Measurements from ENCODE around the gene DLG2.

The DLG2 gene

DNA sequence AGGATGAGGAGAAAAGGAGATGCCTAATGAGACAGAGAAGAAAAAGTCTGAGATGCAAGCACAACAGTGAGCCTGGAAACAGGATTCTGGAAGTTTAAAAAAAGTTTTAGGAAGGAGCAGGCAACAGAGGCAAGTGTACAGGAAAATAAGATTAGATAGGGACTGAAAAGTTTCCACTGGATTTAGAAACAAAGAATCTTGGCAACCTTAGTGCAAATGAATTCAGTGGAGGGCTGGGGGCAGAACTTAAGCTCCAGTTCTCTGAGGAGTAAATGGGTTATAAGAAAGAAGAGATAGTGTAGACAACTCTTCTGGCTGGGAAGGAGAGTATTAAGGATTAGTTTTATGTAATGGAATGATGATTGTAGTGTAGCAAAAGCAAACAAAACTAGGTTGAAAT is 1712.1 kb downstream of the DLG2 start:
- no peak overlapping the region for H3K27ac ChIP-seq
- no peak overlapping the region for H3K4me3 ChIP-seq

DNA sequence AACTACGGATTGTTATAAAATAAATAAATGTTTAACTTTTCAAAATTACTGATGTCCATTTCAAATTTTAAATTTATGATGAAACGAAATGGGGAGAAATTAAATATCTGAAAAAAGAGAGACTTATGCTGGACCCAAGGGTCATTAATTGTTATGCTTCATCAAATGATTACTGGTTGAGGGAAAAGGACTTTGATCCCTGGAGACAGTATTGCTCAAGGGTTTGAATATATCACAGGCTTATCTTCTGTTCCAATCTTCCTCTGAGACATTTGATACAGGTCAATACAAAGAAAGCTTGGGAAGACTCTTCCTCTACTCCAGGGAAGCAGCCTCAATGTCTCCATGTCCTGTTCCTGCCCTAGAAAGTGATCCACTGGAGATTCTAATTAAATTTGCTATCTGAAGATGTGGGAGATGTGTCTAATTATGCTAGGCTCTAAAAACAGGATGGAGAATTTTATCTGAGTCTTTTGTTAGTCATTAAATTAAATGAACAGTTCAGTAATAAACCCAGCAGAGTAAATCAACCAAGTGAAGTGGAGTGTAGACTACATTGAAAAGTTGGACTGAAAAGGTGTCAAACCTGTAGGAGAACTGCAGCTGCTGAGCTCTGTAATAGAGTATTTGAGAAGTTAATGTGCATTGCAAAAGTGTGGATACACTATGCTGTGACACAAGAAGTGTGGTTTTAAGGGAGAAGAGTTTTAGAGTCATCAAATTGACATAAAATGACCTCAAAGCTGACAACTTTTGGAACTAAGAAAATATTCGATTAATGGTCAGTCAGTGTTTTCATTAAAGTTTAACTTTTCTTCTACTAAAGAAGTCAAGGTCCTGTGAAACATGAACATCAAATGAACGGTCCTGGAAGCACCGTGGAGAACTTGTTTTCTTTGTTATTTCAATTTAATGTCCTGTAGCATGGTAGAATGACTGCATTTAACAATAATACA is 1717.3 kb downstream of the DLG2 start:
- no peak overlapping the region for H3K4me3 ChIP-seq
- H3K27ac ChIP-seq, result no peak overlapping the region

DNA sequence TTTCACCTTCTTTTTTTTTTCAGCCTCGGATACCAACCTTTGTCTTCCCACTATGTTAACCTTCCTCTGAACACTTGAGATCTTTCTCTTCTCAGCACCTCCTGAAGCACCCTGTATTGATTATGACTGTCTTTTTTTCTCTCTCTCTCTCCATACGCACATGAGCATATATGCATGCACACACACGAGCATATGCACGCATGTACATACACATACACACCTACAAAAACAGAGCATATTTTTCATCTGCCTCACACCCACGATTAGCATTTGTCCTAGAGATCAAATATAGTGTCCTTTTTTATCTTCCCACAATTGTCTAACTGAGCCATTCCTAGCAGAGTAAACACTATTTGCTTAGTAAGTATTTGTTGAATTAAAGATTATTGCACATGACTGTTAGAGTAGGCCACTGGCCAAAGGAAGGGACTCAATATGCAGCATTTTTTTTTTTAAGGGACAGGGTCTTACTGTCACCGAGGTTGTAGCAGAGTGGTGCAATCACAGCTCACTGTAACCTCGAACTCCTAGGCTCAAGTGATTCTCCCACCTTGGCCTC is 1718.8 kb downstream of the DLG2 start:
- Histone ChIP-seq H3K27ac (no peak overlapping the region), H3K4me3 (no peak overlapping the region)

DNA sequence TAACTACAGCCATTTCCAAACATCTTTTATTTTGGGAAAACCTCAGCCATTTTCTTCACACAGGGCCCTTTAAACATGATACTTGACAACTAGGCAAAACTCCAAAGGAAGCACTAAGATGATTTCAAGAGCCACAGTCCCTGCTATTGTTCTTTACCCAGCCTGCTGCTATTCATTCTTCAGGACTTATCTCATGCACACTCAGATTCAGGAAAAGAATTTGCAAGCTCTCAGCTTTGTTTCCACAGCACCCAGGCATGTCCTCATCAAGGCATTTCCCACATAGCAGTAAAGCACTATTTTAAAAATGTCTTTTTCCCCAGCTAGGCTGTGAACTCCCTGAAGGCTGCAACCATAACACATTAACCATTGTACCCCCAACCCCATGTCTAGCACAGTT is 1731.6 kb downstream of the DLG2 start:
- Histone ChIP-seq H3K4me3 (no peak overlapping the region), H3K27ac (no peak overlapping the region)

DNA sequence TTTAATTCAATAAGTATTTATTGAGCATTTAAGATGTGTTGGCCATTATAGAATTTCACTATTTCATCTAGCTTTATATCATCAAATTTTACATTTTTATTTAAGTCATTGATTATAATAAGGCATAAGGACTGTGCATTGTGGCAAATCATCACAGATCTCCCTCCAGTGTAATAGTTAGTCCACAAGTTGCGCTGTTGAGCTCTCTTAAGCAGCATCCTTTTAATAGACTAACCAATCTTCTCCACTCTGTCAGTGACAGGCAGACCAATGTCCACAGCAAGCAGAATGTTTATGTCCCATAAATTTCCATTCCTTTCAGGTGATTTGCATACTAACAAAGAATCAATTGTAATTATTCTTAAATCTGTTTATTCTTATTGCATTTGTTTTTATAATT is 1745.7 kb downstream of the DLG2 start:
- Histone ChIP-seq H3K27ac (no peak overlapping the region), H3K4me3 (no peak overlapping the region)

DNA sequence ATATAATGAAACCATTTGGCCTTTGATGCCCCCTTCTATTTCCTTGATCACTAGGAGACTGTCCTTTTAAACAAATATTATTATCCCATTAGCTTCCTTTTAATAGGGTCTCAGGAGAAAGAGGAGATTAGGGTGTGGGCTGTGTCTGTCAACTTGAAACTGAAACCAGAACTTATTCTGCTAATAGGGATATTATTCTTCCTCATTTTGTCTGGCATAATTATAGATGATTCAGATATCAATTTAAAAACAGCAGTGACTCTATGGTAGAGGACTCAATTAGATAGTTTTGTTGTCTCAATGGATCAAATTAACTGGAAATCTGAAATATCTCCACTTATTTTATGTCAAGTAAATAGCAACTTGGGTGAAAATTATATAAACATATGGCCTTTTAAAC is 1756.1 kb downstream of the DLG2 start:
- no peak overlapping the region for H3K27ac ChIP-seq

DNA sequence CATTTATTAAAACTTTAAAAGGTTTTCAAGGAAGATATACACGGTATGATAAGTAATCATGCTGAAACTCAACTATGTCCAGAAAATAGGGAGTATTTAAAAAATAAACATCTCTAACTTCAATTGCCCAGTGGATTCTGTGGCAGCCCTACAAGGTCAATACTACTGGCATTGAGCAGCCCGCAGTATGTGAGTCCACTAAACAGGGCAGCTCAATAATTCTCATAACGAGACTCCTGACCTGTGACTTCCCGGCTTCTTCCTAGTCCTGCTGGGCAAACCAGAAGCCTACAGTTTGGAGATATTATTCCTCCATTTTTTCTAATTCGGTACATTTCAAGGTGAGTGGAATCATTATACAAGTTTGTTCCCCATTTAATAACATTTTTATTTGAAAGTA is 1760.5 kb downstream of the DLG2 start:
- Histone ChIP-seq H3K27ac (no peak overlapping the region), H3K4me3 (no peak overlapping the region)

More for the DNA sequence above, 1756.1 kb downstream of the DLG2 start:
- H3K4me3 ChIP-seq, result no peak overlapping the region

DNA sequence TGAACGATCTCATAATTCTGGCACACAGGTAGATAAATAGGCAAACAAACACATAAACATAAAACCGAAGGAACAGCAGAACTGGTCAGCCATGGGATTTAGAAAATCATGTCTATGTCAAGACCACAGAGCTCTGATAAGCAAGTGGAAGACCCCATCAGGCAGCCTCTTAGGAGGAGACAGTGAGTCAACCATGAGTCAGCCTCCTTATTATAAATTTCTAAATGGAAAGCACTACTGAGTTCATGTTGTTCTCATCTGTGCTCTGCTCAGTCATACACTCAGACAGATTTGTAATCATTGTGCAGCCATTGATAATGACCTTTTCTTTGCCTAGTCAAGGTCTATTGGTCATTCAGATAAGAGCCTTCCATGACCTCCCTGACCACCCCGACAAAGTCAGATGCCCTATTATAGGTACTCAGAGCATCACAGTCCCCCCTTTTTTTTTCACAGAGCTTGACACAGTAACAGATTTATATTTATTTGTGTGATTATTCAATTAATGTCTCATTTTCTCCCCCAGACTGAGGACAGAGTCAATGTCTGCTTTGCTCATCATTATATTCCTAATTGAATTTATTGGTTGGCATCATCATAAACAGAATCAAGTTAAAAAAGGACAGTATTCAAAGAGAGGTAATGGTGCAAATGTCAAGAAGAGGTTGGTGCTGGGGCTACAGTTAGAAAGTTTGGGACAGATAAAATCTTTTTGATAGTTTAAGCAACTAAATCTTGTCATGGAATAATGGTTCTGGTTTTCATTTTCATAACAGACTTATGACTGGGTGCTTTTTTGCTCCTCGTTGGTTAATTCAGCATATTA is 1761.3 kb downstream of the DLG2 start:
- no peak overlapping the region for H3K4me3 ChIP-seq
- no peak overlapping the region for H3K27ac ChIP-seq

DNA sequence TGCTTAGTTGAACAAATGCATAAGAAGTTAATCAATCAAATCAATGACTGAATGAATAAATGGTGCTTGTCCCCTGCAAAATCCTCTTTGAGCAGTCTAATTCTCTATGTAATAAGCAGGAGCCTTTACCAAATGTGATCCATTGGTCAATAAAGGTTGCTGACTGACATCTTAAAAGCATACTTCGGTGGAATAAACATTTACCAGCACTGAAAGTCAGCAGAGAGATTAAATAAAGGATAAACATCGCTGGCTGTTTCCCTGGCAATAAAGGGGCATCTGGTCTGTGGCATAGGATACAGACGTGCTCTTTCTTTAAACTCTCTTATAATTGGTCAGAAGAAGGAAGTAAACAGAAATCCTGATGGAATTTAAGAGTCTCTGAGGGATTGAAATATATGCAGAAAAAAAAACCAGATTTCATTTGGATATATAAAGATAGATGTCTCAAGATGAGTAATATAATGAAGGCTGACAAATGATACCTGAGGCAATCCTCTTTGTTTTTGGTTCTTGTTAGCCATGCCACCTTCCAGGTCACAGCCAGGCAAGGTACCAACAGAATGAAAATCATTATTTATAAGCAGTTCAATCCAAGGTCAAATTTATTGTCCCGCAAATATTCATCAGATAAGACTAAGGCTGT is 1762.6 kb downstream of the DLG2 start:
- H3K4me3 ChIP-seq, result no peak overlapping the region

DNA sequence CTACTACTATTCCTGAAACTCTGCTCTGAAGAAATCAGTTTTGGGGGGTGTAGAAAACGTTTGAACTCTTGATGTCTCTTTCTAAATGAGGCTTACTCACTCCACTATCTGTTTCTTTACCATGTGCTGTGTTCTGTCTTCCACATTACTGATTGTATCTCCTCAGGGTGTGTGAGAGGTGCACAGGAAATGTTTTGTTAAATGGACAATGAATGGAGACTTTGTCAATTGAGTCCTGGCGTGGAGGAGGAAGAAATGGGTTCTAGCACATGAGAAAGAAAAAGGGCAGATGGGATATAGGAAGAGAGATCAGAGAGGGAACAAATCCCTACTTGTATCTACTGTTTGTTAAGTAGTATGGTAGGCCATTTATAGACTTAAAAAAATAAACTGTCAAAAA is 1763.9 kb downstream of the DLG2 start:
- Histone ChIP-seq H3K4me3 (no peak overlapping the region), H3K27ac (no peak overlapping the region)

More for the DNA sequence above, 1762.6 kb downstream of the DLG2 start:
- no peak overlapping the region for H3K27ac ChIP-seq

DNA sequence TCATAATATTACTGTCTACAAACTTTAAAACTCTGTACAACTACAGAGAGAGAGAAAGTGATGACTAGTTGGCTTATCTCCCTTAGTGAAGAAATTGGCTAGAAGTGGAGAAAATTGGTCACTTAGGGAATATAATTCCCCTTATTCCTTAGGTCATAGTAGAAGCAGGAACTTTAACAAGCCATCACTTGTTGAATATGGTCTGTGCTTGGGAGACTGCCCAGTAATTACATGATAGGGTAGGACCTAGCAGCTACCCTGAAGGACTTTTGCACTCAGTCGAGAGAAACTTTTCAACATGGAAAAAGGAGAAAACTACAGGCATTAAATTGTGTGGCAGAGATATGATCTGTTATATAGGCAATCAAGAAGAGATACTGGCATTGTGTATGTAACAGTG is 1764.5 kb downstream of the DLG2 start:
- Histone ChIP-seq H3K4me3 (no peak overlapping the region), H3K27ac (no peak overlapping the region)

DNA sequence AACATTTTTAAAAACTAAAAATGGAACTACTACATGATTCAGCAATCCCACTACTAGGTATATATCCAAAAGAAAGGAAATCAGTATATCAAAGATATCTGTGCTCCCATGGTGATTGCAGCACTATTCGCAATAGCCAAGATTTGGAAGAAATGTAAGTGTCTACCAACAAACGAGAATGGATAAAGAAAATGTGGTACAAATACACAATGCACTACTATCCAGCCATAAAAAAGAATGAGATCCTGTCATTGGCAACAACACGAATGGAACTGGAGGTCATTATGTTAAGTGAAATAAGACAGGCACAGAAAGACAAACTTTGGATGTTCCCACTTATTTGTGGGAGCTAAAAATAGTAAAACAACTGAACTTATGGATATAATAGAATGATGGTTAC is 1765.1 kb downstream of the DLG2 start:
- H3K27ac ChIP-seq, result no peak overlapping the region
- no peak overlapping the region for H3K4me3 ChIP-seq

DNA sequence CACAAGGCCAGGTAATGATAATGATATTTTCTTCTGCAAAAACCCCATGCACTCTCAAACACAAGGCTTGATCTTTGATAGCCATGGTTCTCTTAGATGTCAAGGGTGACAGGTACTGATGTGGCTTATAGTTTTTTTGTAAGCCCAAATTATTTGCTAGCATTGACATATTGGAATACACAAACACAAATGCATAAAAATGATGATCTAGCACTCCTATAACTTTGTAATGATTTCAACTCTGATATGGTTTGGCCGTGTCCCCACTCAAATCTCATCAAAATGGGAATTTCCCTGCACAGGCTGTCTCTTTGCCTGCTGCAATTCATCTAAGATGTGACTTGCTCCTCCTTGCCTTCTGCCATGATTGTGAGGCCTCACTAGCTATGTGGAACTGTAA is 1768.5 kb downstream of the DLG2 start:
- no peak overlapping the region for H3K27ac ChIP-seq
- H3K4me3 ChIP-seq, result no peak overlapping the region

DNA sequence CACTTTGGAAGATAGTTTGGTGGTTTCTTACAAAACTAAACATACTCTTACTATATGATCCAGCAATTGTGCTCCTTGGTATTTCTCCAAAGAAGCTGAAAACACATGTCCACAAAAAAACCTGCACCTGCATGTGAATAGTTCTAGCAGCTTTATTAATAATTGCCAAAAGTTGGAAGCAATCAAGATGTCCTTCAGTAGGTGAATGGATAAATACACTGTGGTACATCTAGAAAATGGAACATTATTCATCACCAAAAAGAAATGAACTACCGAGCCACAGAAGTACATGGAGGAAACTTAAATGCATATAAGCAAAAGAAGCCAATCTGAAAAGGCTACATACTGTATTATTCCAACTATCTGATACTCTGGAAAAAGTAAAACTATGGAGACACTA is 1771.9 kb downstream of the DLG2 start:
- Histone ChIP-seq H3K27ac (no peak overlapping the region), H3K4me3 (no peak overlapping the region)

DNA sequence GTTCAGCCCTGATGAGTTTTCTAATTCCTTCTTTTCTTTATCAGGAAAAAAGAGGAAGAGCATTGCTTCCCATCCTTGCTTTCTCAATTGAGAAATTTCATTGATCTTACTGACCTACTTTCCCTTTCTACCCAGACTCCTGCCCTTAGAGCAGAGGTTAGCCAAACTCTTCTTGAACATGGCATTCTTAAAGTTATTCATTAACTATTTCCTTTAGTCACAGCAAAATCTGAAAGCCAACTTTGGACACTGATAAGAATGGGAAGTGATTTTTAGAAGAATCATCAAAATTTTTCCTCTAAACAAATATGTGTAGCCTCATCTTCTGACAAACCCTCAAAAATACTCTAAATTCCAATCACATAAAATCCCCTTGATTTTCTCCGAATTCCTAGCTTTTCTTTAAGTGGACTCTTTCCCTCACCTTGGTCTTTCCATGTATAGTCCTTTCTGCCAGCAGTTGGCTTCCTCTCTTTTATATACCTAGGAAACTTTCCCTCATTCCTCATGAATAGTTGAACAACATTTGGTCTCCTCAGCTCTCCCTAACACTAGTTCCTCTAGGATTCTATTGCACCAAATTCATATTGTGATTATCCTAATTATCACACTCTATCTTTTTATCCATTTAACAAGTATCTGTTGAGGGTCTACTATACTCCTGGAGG is 1774.2 kb downstream of the DLG2 start:
- H3K27ac ChIP-seq, result no peak overlapping the region
- no peak overlapping the region for H3K4me3 ChIP-seq

DNA sequence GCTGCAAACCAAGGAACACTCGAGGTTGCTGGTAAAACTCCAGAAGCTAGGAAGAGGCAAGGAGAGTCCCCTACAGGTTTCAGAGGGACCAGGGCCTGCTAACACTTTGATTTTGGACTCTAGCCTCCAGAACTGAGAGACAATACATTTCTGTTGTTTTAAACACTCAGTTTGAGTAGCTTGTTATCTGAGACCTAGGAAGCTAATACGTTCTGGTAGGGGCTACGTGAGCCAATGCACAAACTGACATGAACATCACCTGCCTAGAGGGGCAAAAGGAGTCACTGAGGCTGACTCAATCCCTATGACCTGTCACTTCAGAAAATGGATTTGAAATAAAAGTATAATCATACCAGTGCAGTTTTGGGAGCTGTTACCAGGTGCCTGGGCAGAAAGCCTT is 1775.1 kb downstream of the DLG2 start:
- no peak overlapping the region for H3K27ac ChIP-seq
- no peak overlapping the region for H3K4me3 ChIP-seq

DNA sequence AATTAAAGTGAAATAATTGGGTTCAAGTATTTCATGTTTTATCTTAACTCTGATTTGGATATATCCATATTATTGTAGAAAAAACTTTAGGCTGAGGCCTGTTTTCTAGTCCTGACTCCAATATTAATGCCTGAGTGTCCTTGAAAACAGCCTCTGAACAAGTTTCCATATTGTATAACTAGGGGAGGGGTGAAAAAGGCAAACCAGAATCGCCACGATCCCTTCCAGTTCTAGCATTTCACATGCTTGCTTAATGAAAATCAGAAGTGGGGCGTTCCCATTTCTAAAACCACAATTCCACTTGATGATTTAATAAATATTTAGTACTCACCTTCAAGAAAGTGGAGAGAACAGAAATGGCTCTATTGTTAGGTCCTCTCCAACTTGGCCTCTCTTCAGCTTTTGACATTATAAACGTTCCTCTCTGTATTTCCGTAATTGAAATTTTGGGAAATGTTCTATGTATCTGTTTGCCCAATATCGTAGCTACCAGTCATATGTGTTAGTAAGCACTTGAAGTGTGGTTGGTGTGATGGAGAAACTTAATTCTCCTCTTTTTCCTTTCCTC is 1779.6 kb downstream of the DLG2 start:
- Histone ChIP-seq H3K4me3 (no peak overlapping the region), H3K27ac (no peak overlapping the region)

DNA sequence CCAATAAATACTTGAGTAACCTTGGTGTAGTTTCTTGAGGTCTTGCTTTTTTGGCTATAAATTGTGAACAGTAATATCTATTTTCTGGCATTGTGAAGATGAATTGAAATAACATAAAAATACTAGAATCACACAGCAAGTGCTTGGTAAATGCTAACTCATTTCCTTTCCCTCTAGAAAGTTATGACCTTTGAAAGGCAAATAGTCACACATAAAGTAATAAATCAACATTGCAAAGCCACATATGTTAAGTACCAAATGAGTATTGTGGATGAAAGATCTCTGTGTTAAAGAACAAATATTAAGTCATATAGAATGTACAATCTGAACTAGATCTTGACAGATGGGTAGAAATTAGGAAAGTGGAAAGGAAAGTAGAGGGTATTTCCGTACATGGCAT is 1781.3 kb downstream of the DLG2 start:
- no peak overlapping the region for H3K4me3 ChIP-seq
- H3K27ac ChIP-seq, result no peak overlapping the region

DNA sequence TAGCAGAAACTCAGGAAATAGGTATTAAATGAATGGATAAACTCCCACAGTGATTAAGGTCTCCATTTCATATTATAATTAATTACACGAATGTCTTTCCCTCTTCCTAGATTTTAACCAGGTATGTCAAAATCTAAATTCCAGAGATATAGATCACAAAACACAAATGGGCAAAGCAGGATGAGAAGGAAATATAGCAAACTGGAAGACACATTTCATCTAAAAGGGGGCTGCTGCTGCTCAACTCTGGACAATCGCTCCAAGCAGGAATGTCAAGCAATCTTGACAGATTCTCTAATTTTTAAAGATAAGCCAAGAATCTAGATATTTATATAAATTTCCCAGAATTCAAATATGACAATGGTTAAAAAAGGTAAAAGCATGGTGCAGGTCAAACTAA is 1786.8 kb downstream of the DLG2 start:
- Histone ChIP-seq H3K27ac (no peak overlapping the region), H3K4me3 (no peak overlapping the region)

Measured in skin epidermis (tissue), 12 donors.